A673 (cell line): Measurements from ENCODE around the gene PRSS35. TPM values are rescaled to one million over a fixed set of nuclear protein-coding genes. Genes with fewer than 3 reads are reported as not detected.

ENCODE experiments used
- BruUV-seq: library from RNA; stranded (reverse); fragments of 400-500 nt; replicated peaks from 2 replicates; lab custom pipeline; 2021; lab: Mats Ljungman, UMichigan
- CTCF ChIA-PET: fragments of 300-600 bp; sonication (Branson Sonifier 250); formaldehyde crosslinking; loops from one replicate; lab custom pipeline; 2022; ENCODE audit warnings: antibody characterized with exemption; lab: Charles Lee
- POLR2A ChIA-PET: fragments of 300-600 bp; sonication (Branson Sonifier 250); formaldehyde crosslinking; loops from one replicate; lab custom pipeline; 2022; ENCODE audit warnings: antibody characterized with exemption; ENCODE audit not compliant: low non-redundant PET; lab: Charles Lee
- DNase-seq: peaks from one replicate; pipeline ENCODE4 v3.0.0-alpha.2; 2015; ENCODE audit warnings: low spot score
- H3K27ac ChIP-seq: fragments of 200-600 bp; sonication (generic); 2 replicates; pipeline ENCODE4 v1.5.1; 2016; ENCODE audit warnings: mixed run types, low read depth, mild to moderate bottlenecking, mixed read lengths, antibody characterized with exemption, low read length; ENCODE audit not compliant: poor library complexity, severe bottlenecking
- H3K27me3 ChIP-seq: fragments of 200-600 bp; sonication (generic); replicated peaks from 2 replicates; pipeline ENCODE4 v1.6.1; 2017; ENCODE audit warnings: mixed run types, low read depth, mild to moderate bottlenecking, mixed read lengths, antibody characterized with exemption, low read length; ENCODE audit not compliant: insufficient read depth, poor library complexity
- H3K36me3 ChIP-seq: fragments of 200-600 bp; sonication (generic); 2 replicates; pipeline ENCODE4 v1.6.1; 2016; ENCODE audit warnings: mixed run types, mild to moderate bottlenecking, mixed read lengths, antibody characterized with exemption, low read length; ENCODE audit not compliant: insufficient read depth, poor library complexity, severe bottlenecking
- H3K4me1 ChIP-seq: fragments of 200-600 bp; sonication (generic); 2 replicates; pipeline ENCODE4 v1.6.1; 2017; ENCODE audit warnings: mixed run types, mild to moderate bottlenecking, mixed read lengths, antibody characterized with exemption, low read length; ENCODE audit not compliant: insufficient read depth, poor library complexity, severe bottlenecking
- H3K4me3 ChIP-seq: fragments of 200-600 bp; sonication (generic); 2 replicates; pipeline ENCODE4 v1.5.1; 2016; ENCODE audit warnings: low read depth, mixed run types, mild to moderate bottlenecking, mixed read lengths, low read length; ENCODE audit not compliant: poor library complexity, severe bottlenecking
- H3K9me3 ChIP-seq: fragments of 200-600 bp; sonication (generic); 2 replicates; pipeline ENCODE4 v1.6.1; 2016; ENCODE audit warnings: mixed run types, low read depth, mild to moderate bottlenecking, mixed read lengths, antibody characterized with exemption, low read length; ENCODE audit not compliant: poor library complexity, severe bottlenecking
- EZH2 ChIP-seq: fragments of 200-600 bp; sonication (generic); IDR thresholded peaks from 2 replicates; pipeline ENCODE4 v1.6.1; 2017; ENCODE audit warnings: borderline replicate concordance, low read depth, mild to moderate bottlenecking, mixed read lengths, antibody characterized with exemption, low read length; ENCODE audit not compliant: poor library complexity, severe bottlenecking
- intact Hi-C: fragments of 100-400 bp; cut with micrococcal nuclease; formaldehyde crosslinking; loops from one replicate; pipeline ENCODE4 v1.10.0; 2022; ENCODE audit not compliant: unreplicated experiment
- total RNA-seq: library from RNA; stranded (reverse); gene quantifications from 2 replicates; pipeline ENCODE4 v1.2.3, GENCODE V29; 2021
- TF ChIP-seq, protein P1 (sequence below): fragments of 300-800, 200-600 bp; sonication (generic); conservative IDR thresholded peaks from 2 replicates; pipeline ENCODE4 v1.5.1; 2017; ENCODE audit warnings: low read depth, mild to moderate bottlenecking, antibody characterized with exemption, low read length, moderate library complexity, mixed read lengths

The PRSS35 gene
- total RNA-seq, 1 experiment from 2014 or later: 112 TPM

DNA sequence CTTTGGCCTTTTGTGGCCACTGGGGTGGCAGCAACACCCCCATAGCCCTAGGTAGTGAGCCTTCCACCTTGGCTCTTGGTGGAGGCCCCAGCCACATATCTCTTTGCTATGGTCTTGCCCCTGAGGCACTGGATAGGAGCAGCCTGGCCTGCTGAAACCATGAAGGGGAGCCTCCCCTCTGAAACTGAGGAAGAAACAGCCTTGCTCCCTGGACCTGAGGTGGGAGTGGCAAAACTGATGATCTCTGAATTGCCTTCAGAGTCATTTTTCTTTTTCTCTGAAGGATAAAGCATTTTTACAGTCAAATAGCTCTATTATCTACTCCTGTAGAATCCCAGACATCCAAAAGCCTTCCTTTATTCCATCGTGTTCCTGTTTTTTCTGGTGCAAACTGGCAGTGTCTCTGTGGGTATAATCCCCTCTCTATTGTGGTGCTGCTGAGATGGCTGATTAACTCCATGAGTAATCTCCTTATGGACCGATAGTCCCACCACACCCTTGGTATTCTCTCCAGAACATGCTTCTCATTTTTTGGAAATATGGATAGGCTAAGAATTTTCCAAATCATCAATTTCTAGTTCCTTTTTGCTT is 22.0 kb upstream of the PRSS35 start:
- no peak for TF ChIP-seq EZH2
- TF ChIP-seq, protein P1, sequence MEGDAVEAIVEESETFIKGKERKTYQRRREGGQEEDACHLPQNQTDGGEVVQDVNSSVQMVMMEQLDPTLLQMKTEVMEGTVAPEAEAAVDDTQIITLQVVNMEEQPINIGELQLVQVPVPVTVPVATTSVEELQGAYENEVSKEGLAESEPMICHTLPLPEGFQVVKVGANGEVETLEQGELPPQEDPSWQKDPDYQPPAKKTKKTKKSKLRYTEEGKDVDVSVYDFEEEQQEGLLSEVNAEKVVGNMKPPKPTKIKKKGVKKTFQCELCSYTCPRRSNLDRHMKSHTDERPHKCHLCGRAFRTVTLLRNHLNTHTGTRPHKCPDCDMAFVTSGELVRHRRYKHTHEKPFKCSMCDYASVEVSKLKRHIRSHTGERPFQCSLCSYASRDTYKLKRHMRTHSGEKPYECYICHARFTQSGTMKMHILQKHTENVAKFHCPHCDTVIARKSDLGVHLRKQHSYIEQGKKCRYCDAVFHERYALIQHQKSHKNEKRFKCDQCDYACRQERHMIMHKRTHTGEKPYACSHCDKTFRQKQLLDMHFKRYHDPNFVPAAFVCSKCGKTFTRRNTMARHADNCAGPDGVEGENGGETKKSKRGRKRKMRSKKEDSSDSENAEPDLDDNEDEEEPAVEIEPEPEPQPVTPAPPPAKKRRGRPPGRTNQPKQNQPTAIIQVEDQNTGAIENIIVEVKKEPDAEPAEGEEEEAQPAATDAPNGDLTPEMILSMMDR: no peak
- H3K27me3 ChIP-seq: no peaks in the 10 kb centered on the region
- ChIA-PET CTCF (no interaction called here), POLR2A (no interaction called here)
- no peaks in the 10 kb centered on the region for H3K36me3 ChIP-seq
- no TSS peak for BruUV-seq
- H3K4me1 ChIP-seq: no peaks in the 10 kb centered on the region
- intact Hi-C loops: no loop called here
- H3K27ac ChIP-seq: no peak overlapping the region
- no peak overlapping the region for H3K4me3 ChIP-seq
- no peak for DNase-seq
- no peaks in the 10 kb centered on the region for H3K9me3 ChIP-seq

GRCh38 chr6:83505356-83505755 is 7.0 kb upstream of the PRSS35 start:
- CTCF ChIA-PET: interaction anchor here (0.6 kb wide), 1 partner anchor 10 kb away, joined by 3 read pairs; no protein-coding TSS in a partner anchor
- no TSS peak for BruUV-seq
- Histone ChIP-seq H3K27me3 (no peaks in the 10 kb centered on the region), H3K4me1 (no peaks in the 10 kb centered on the region), H3K36me3 (no peaks in the 10 kb centered on the region), H3K4me3 (no peak overlapping the region), H3K9me3 (no peaks in the 10 kb centered on the region), H3K27ac (no peak overlapping the region)
- TF ChIP-seq EZH2: no peak
- TF ChIP-seq, protein P1: no peak
- intact Hi-C loops: no loop called here
- no peak for DNase-seq
- POLR2A ChIA-PET: no interaction called here

DNA sequence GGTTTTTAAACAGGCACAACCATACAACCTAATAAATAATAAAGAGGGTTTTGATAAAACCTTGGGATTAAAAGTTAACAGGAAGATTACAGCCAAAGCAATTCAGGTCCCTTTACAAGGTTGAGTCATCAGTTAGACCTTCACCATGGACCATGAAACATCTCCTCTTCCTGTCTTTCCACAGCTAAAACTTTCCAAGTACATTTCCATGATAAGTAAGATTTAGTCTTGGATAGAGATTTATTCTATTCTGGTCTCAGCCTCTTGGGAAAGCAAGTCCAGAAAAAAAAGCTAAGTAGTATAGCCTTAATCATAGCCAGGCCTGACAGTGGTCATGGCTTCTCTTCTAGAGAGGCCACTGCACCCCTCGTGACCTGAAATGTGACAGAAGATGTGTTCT is 2.9 kb upstream of the PRSS35 start:
- H3K9me3 ChIP-seq: no peaks in the 10 kb centered on the region
- H3K27me3 ChIP-seq: no peaks in the 10 kb centered on the region
- H3K4me3 ChIP-seq: no peak overlapping the region
- no peak for TF ChIP-seq EZH2
- TF ChIP-seq, protein P1: no peak
- ChIA-PET CTCF (no interaction called here), POLR2A (no interaction called here)
- no TSS peak for BruUV-seq
- H3K4me1 ChIP-seq: peaks cover 14% of the 10 kb centered on the region
- DNase-seq: no peak
- H3K36me3 ChIP-seq: no peaks in the 10 kb centered on the region
- no peak overlapping the region for H3K27ac ChIP-seq
- intact Hi-C loops: no loop called here
